ENCODE measurements around the gene SUN2. TPM values are rescaled to one million over a fixed set of nuclear protein-coding genes. Genes with fewer than 3 reads are reported as not detected.

Gene SUN2
- total and polyA plus RNA-seq, 2 of the 8 experiments (the other 6 are each of a cell fraction or from before 2014, with no cell fraction given) = 5.1 to 10.5 TPM

GRCh38 chr22:38762551-38762983, 6.8 kb upstream of the SUN2 start:
- Histone ChIP-seq H2AFZ (ENCODE audit: low read length) (no peak overlapping the region), H2BK15ac (ENCODE audit: low read length) (no peak overlapping the region), H2BK20ac (ENCODE audit: low read length) (no peak overlapping the region), H3K9ac (replicated peaks in 1 of 4; ENCODE audit: extremely low read depth in 1 of 4, low read depth in 3 of 4, low read length in 3 of 4) (no peak overlapping the region), H3K4me3 (ENCODE audit: extremely low read depth in 1 of 4, insufficient read depth in 2 of 4, low read depth in 3 of 4, low read length in 4 of 4) (no peak overlapping the region), H3K4ac (replicated peaks; ENCODE audit: insufficient read length, low read depth, low read length) (no peak overlapping the region), H2BK12ac (ENCODE audit: low read depth, low read length) (no peak overlapping the region), H4K8ac (ENCODE audit: extremely low read depth, insufficient read depth, low read length) (no peak overlapping the region), H2BK5ac (ENCODE audit: low read depth, low read length) (no peak overlapping the region), H2BK120ac (replicated peaks; ENCODE audit: low read depth, low read length) (no peak overlapping the region), H3K4me2 (ENCODE audit: insufficient read depth in 1 of 2, low read depth in 2 of 2, low read length in 2 of 2) (no peak overlapping the region), H3K18ac (ENCODE audit: extremely low read depth, low read length) (no peak overlapping the region), H4K91ac (replicated peaks; ENCODE audit: insufficient read length, low read length) (no peak overlapping the region), H3K79me2 (ENCODE audit: control insufficient read depth in 1 of 2, insufficient read depth in 2 of 2, low read length in 2 of 2) (no peaks in the 10 kb centered on the region), H3K4me1 (replicated peaks in 1 of 4; ENCODE audit: control insufficient read depth in 3 of 4, insufficient read depth in 4 of 4, low read length in 3 of 4) (peaks cover 0 to 7% (median 2%) of the 10 kb centered on the region in 4 experiments; a peak in 3 of 7 replicates), H3K14ac (ENCODE audit: insufficient read length) (no peak overlapping the region), H3K79me1 (ENCODE audit: low read depth, low read length) (no peaks in the 10 kb centered on the region), H4K20me1 (replicated peaks in 1 of 2; ENCODE audit: control insufficient read depth in 1 of 2, insufficient read depth in 2 of 2, low read length in 2 of 2) (peaks cover 0 to 7% of the 10 kb centered on the region in 2 experiments), H3K9me3 (ENCODE audit: insufficient read depth in 2 of 2, low read depth in 1 of 2, low read length in 1 of 2) (no peaks in the 10 kb centered on the region), H3K23me2 (ENCODE audit: low read depth, low read length) (peaks cover 5% of the 10 kb centered on the region; the same call in 1 of the 2 replicates), H3K56ac (replicated peaks; ENCODE audit: insufficient read length, low read depth, low read length) (no peak overlapping the region), H4K5ac (ENCODE audit: insufficient read length, low read depth, low read length) (no peak overlapping the region), H3K27ac (ENCODE audit: low read depth, low read length) (no peak overlapping the region), H2AK5ac (ENCODE audit: low read depth, low read length) (no peak overlapping the region), H3K36me3 (ENCODE audit: control insufficient read depth in 2 of 4, insufficient read depth in 4 of 4, low read length in 3 of 4) (no peaks in the 10 kb centered on the region), H3K27me3 (replicated peaks in 1 of 4; ENCODE audit: control insufficient read depth in 3 of 4, extremely low read depth in 1 of 4, insufficient read depth in 3 of 4, low read length in 3 of 4) (no peaks in the 10 kb centered on the region), H3K23ac (ENCODE audit: insufficient read length) (no peak overlapping the region)
- FAIRE-seq = no peak
- DNase-seq (ENCODE audit: low read depth in 1 of 2, low spot score in 2 of 2) = no peak
- no peak for TF ChIP-seq SRF (IDR thresholded peaks at IDR 0.05; ENCODE audit: low read depth, low read length)
- TF ChIP-seq, protein P1, sequence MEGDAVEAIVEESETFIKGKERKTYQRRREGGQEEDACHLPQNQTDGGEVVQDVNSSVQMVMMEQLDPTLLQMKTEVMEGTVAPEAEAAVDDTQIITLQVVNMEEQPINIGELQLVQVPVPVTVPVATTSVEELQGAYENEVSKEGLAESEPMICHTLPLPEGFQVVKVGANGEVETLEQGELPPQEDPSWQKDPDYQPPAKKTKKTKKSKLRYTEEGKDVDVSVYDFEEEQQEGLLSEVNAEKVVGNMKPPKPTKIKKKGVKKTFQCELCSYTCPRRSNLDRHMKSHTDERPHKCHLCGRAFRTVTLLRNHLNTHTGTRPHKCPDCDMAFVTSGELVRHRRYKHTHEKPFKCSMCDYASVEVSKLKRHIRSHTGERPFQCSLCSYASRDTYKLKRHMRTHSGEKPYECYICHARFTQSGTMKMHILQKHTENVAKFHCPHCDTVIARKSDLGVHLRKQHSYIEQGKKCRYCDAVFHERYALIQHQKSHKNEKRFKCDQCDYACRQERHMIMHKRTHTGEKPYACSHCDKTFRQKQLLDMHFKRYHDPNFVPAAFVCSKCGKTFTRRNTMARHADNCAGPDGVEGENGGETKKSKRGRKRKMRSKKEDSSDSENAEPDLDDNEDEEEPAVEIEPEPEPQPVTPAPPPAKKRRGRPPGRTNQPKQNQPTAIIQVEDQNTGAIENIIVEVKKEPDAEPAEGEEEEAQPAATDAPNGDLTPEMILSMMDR (IDR thresholded peaks at IDR 0.05; ENCODE audit: control extremely low read depth in 1 of 3, insufficient read depth in 1 of 3, low read depth in 1 of 3, low read length in 3 of 3) = no peak
- no peak for TF ChIP-seq RFX5 (IDR thresholded peaks at IDR 0.05; ENCODE audit: borderline replicate concordance, low read depth, low read length)
- no peak for TF ChIP-seq GTF2F1 (IDR thresholded peaks at IDR 0.05; ENCODE audit: borderline replicate concordance, low read depth, low read length)
- TF ChIP-seq RBBP5 (IDR thresholded peaks at IDR 0.05; ENCODE audit: borderline replicate concordance, low read depth, low read length) = no peak
- no peak for TF ChIP-seq HDAC6 (IDR thresholded peaks at IDR 0.05; ENCODE audit: low read depth, low read length)
- no peak for TF ChIP-seq FOSL1 (IDR thresholded peaks at IDR 0.05; ENCODE audit: insufficient read depth, low read depth, low read length)
- 90% methylated on average over 10 of the region's 11 CpGs; no CpG with 5 or more reads in 1 of the 2 experiments for WGBS, 2 experiments (ENCODE audit: extremely low coverage in 1 of 2, insufficient coverage in 1 of 2, insufficient read length in 1 of 2, insufficient replicate concordance in 2 of 2, low coverage in 1 of 2, low lambda C conversion rate in 2 of 2, missing lambda C conversion rate in 1 of 2)
- POLR2A ChIA-PET (ENCODE audit: partially characterized antibody) = interaction anchor here (0.6 to 1.2 kb wide), 2 partner anchors 14 to 98 kb away, joined by 3 to 4 read pairs; no protein-coding TSS in a partner anchor
- CTCF ChIA-PET (ENCODE audit: partially characterized antibody) = interaction anchor here (0.6 to 13.8 kb wide), 5 partner anchors 13 to 534 kb away, joined by 3 to 124 read pairs (median 3); no protein-coding TSS in a partner anchor
